RPMI8226 (cell line): ENCODE data around the gene GRIN2A.
"Not testable (repeated sequence)": the region's sequence is repeated elsewhere in the genome, so short reads cannot be mapped to it uniquely, and the experiment has no call there.

Experiments used
- DNase-seq: peaks from one replicate; pipeline ENCODE4 v3.0.0-alpha.2; 2015

GRIN2A gene

GRCh38 chr16:9908613-9909012 lies 273.6 kb downstream of the GRIN2A start:
- DNase-seq: no peak

GRCh38 chr16:9907752-9908151 lies 274.5 kb downstream of the GRIN2A start:
- no peak for DNase-seq

GRCh38 chr16:9906218-9906617 lies 276.0 kb downstream of the GRIN2A start:
- no peak for DNase-seq

- DNase-seq: no peak
Measured at GRCh38 chr16:9904526-9904925, 277.7 kb downstream of the GRIN2A start.

- no peak for DNase-seq
Measured at GRCh38 chr16:9900576-9900975, 281.7 kb downstream of the GRIN2A start.

- no peak for DNase-seq
Measured at GRCh38 chr16:9898555-9898954, 283.7 kb downstream of the GRIN2A start.

- no peak for DNase-seq
Measured at GRCh38 chr16:9898124-9898523, 284.1 kb downstream of the GRIN2A start.

GRCh38 chr16:9895817-9896216 lies 286.4 kb downstream of the GRIN2A start:
- no peak for DNase-seq

GRCh38 chr16:9885876-9886275 lies 296.4 kb downstream of the GRIN2A start:
- DNase-seq: no peak

GRCh38 chr16:9885467-9885866 lies 296.8 kb downstream of the GRIN2A start:
- no peak for DNase-seq

GRCh38 chr16:9875981-9876380 lies 306.2 kb downstream of the GRIN2A start:
- DNase-seq: not testable (repeated sequence)

- no peak for DNase-seq
Measured at GRCh38 chr16:9874219-9874618, 308.0 kb downstream of the GRIN2A start.

GRCh38 chr16:9870962-9871361 lies 311.3 kb downstream of the GRIN2A start:
- no peak for DNase-seq

GRCh38 chr16:9869776-9870175 lies 312.5 kb downstream of the GRIN2A start:
- DNase-seq: no peak

- DNase-seq: no peak
Measured at GRCh38 chr16:9868606-9869149, 313.6 kb downstream of the GRIN2A start.

GRCh38 chr16:9867176-9867575 lies 315.1 kb downstream of the GRIN2A start:
- DNase-seq: no peak

GRCh38 chr16:9864461-9864860 lies 317.8 kb downstream of the GRIN2A start:
- DNase-seq: no peak

GRCh38 chr16:9862327-9862726 lies 319.9 kb downstream of the GRIN2A start:
- no peak for DNase-seq

GRCh38 chr16:9860876-9861275 lies 321.4 kb downstream of the GRIN2A start:
- no peak for DNase-seq

- DNase-seq: no peak
Measured at GRCh38 chr16:9859701-9860327, 322.4 kb downstream of the GRIN2A start.

GRCh38 chr16:9854675-9855074 lies 327.6 kb downstream of the GRIN2A start:
- DNase-seq: no peak

- DNase-seq: no peak
Measured at GRCh38 chr16:9852003-9852402, 330.2 kb downstream of the GRIN2A start.

- no peak for DNase-seq
Measured at GRCh38 chr16:9850817-9851216, 331.4 kb downstream of the GRIN2A start.

- DNase-seq: no peak
Measured at GRCh38 chr16:9849697-9850245, 332.5 kb downstream of the GRIN2A start.

- DNase-seq: no peak
Measured at GRCh38 chr16:9847146-9847545, 335.1 kb downstream of the GRIN2A start.
